Stimulated activated CD4-positive, alpha-beta T cell treated with anti-CD3 and anti-CD28 coated beads, Interleukin-2, amount 100 ng/mL, for 4 hours (primary cell): ENCODE results near the gene PSENEN.
"Not testable (repeated sequence)": the region's sequence is repeated elsewhere in the genome, so short reads cannot be mapped to it uniquely, and the experiment has no call there.

Experiments
- DNase-seq: peaks from one replicate; pipeline ENCODE4 v3.0.0-alpha.2; 2020; ENCODE audit warnings: low read depth

PSENEN gene

DNA sequence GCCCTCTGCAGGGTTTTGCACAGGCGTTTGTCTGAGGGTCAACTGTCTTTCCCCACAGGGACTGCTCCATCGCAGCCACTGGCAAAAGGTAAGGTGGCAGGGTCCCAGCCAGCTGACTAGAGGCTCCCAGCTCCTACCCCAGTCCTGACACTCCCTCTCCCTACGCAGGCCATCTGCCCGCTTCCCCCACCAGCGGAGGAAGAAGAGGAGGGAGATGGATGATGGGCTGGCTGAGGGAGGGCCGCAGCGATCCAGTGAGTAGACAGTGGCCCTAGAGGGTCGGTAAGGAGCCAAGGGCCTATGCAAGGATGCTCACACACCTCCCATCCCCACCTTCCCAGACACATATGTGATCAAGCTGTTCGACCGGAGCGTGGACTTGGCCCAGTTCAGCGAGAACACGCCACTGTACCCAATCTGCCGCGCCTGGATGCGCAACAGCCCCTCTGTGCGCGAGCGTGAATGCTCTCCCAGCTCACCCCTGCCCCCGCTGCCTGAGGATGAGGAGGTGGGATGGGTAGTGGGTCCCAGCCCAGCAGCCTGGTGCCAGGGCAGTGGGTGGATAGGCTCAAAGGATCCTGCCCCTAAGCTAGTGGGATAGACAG, 7.4 kb downstream of the PSENEN start:
- no peak for DNase-seq

DNA sequence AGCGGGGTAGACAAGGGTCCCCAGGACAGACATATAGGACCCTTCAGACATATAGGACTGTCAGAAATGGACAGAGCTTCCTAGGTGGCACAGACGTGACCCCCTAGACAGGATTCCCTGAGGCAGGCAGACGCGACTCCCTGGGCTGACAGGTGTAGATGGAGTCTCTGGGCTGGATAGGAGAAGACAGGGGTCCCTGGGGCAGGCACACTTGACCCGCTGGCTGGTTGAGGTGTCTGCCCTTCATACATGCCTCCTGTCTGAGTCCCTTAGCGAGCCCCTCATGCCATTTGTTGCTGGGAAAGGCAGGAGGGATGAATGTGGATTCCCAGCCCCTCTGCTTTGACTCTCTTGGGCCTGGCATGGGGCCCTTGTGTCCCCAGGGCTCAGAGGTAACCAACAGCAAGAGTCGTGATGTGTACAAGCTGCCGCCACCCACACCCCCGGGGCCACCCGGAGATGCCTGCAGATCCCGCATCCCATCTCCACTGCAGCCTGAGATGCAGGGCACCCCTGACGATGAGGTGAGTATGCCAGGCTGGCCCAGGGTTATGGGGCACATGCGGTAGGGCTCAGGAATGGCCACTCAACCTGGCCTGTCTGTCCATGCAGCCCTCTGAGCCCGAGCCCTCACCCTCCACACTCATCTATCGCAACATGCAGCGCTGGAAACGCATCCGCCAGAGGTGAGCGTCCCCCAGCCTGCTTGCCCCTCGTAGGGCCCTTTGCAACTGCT, 8.4 kb downstream of the PSENEN start:
- no peak for DNase-seq

DNA sequence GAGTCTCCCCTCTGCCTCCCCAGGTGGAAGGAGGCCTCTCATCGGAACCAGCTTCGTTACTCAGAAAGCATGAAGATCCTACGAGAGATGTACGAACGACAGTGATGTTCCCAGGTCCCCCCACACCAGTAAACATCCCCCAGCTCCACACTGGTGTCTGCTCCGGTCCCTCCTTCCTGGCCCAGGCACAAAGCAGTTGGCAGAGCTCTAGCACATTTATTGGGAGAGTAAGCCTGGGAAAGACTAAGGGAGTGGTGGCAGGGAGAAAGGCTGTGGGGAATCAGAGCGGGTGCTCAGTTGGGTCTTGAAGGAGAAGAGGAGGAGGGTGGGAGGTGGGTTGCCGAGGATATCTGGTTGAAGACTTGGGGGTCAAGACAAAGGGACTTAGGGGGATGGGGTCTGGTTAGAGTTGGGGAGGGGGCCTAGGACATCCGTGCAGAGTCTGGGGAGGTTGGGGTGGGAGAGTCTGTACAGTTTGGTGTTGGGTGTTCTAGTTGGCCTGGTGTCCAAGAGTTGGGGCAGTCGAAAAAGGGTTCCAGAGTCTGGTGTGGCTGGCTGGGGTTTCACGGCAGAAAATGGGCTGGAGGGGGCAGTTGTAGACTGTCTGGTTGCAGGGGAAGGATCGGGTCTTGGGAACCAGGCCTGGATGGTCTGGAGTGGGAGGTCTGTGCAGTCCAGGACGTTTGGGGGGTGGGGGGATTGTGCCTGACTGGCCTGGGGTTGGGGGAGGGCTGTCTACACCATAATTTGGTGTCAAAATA, 9.1 kb downstream of the PSENEN start:
- DNase-seq, result no peak

DNA sequence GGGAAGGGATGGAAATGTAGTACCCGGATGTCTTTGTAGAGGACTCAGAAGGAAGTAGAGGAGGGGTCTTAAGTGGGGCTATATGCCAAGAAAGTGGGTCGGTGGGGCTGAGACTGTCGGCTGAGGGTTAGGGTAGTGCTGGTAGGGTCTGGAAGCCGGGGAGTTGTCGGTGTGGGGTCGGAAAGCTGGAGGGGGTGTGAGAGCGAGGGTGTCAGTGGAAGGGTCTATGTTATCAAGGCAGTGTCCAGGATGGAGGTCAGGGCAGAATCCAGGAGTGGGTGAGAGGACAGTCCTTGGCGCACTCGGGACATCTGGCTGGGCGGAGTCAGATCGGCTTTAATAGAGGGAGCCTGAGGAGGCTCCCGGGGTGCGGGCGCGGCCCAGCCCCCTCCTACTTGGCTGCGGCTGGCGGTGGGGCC, 9.7 kb downstream of the PSENEN start:
- DNase-seq, result no peak

DNA sequence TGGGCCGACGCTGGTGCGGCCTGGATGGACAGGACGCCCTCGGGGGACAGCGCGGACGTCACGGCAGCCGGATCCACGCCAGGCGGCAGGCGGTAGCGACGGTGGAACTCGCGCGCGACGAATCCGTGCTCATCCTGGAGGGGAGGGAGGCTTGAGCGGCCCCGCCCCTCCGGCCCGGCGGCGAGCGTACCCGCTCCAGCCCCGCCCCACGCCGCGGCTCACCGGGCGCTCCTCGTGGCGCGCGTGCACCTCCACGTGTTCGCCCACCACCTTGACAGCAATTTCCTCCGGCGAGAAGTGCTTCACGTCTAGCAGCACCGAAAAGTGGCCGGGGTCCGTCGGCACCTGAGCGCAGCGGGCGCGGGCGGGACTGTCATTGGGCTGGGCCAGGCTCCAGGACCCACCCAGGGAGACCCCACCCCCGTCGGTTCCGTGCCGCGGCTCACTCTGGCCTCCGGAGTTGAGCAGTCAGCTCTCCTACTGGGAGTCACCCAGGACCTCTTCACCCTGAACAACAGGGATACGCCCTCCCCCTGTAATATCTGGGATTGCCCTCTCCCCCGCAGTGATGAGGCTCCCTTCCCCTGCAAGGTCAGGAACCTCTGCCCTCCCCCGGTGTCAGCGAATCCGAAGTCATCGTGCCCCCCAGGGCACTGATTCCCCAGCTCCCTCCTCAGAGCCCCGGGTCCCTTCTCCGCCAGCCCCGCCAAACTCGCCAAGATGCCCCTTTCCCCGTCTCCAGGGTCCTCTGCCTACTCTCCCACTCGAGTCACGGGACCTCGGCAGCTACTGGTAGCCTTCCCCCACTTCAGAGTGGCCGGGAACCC, 10.3 kb downstream of the PSENEN start:
- DNase-seq, result peak; percentile 57

DNA sequence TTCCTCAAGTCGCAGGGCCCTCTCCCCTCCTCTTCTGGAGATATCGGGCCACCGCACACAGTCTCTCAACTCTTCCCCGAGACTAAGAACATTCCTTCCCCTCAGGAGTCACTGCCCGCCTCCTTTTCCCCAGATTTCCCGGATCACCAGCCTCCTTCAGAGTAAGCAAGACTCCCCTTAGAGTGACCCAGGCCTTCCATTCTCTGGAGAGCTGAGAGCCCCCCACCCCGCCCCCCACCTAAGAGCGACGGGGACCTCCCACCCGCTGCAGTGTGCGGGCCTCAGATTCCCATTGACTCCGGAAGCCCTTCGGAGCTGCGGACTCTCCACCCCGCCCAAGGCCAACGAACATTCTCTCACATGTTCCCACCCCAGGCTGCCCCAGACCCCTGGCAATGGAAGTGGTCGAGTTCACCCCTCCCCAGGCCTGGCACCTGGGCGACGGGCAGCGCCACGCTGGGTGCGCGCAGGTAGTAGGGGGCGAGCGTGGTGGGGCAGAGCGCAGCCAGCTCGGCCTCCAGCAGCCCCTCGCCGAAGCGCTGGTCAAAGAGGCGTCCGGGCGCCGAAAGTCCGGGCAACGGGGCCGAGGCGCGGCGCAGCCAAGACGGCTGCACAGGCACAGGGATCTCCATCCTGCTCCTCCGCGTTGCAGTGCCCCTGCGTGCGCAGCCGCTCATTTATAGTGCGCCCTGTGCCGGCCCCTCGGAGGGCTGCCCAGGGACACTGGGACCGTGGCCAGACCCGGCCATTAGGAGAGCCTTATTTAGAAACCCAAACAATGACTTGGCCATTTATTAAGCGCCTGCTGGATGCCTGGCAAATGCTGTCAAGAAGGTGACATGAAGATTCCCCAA, 11.2 kb downstream of the PSENEN start, which contains the start of gene HSPB6:
HSPB6 (minus strand) TSS at position 653 of the 854 bp plus-strand sequence; CDS start at position 632, 21 bp downstream.
- DNase-seq, result no peak

DNA sequence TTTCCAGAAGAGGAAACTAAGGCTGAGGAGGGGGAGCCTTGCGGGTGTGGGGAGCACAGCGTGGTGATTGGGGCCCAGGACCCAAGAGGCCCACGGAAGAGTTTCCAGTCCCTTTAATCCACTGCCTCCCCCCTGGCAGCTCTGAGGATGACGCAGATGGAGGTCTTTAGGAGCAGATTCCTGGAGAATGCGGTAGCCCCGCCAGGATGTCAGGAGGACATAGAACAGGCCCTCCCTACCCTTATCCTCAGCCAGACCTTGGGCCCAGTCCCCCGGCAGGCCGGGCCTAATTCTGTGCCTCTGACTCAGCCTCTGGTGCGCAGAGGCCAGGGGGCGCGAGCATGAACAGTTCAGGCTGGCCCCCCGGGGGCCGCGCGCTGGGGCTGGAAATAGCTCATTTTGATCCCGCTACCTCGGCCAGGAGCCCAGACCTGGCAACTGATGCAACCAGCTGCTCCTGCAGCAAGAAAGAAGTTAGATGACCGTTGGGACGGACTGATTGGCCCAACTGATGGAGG, 11.8 kb downstream of the PSENEN start:
- no peak for DNase-seq

DNA sequence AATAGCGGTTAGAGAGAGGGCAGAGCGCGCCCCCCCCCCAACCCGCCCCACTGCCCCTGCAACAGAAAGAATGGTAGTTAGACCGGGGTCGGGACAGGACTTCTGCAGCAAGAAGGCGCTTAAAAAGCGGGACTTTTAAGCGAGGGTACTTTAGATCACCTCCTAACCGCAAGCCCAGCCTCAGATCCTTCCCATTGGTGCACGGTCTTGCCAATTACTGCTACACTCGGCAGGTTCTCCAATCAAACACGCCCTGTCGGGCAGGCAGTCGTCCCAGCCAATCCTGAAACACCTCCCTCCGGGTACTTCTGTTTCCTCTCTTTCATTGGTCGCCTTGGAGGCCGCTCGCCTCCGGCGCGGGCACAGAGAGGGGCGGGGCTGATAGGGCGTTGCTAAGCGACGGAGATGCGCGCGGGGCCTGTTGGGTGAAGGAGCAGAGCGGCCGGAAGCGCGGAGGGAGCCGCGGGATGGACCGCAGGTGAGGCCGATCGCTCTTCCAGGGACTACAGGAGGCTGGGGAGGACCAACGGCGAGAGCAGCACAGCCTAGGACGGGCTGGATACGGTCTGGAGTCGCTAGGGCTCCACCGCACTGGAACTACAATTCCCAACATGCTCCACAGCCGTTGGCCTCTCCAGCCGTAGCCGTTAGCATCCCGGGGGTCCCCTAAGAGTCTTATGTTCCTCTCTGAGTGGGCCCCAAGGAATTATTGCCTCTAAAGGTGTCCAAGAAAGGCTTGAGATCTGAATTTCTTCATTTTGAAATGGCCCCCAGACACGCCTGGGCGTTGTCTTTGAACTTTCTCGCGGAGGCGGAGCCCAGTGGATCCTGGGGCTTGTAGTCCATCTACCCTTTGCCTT, 12.5 kb downstream of the PSENEN start, which contains the start of gene PROSER3:
PROSER3 (plus strand) TSS at position 428 of the 860 bp plus-strand sequence; CDS start at position 468, 40 bp downstream.
- DNase-seq, result peak; percentile 98

DNA sequence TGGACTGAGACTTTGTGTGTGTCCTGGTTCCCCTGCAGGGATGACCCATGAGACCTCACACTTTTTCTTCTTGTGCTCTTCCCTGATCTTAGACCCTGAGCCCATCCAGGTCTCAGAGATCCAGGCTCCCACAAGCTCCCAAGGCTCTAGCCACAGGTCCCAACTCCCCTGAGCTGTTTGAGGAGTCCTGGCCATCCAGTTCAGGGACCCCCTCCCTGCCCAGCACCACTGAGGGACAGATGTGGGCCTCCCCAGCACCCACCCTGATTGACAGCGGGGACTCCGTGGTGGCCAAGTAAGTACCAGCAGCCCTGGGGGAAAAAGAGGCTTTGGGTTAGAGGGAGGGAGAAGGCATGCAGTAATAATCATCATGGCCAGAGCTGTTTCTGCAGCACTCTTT, 14.2 kb downstream of the PSENEN start:
- DNase-seq, result no peak

DNA sequence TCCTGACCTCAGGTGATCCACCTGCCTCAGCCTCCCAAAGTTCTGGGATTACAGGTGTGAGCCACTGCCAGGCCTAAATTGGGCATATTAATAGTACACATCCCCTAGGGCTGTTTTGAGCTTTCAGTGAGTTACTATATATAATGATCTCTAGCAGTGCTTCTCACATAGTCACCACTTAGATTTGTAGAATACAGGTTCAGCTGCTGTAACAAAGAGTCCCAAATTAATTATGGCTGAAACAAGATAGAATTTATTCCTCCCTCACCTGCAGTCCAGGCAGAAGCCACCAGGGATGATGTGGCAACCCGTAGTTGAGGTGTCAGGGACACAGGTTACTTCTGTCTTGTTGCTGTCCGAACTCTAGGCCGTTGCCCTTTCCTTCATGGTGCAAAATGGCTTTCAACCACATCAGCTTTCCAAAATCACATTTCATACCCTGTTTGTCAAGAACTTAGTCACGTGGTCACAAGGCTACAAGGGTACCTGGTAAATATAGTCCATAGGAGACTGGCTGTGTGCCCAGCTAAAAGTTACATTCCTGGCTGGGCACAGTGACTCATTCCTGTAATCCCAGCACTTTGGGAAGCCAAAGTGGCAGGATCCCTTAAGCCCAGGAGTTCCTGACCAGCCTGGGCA, 15.4 kb downstream of the PSENEN start:
- no peak for DNase-seq

DNA sequence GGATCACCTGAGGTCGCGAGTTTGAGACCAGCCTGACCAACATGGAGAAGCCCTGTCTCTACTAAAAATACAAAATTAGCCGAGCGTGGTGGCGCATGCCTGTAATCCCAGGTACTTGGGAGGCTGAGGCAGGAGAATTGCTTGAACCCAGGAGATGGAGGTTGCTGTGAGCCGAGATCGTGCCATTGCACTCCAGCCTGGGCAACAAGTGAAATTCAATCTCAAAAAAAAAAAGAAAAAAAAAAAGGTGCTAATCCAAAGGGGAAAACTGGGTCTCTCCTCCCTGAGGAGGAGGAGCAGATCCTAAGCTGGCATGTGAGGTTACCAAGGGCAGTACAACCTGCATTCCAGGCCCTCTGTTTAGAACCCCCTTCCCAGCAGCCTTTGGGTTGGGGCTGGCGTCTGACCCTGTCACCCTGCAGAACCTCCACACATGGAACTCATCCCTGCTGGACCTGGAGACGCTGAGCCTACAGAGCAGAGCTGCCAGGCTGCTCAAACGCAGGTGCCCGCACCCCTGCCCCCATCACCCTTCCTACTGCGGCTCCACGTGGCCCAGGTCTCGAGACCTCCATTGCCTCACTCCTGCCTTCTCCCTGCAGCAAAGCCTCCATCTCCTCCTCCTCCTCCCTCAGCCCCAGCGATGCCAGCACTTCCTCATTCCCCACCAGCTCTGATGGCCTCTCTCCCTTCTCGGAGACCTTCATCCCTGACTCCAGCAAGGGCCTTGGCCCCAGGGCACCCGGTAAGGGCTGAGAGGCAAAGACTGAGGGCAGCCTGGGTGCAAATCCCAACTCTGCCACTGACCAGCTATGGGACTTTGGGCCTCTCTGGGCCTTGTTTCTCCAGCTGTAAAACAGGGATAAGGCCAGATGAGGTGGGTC, 19.2 kb downstream of the PSENEN start:
- DNase-seq, result no peak

DNA sequence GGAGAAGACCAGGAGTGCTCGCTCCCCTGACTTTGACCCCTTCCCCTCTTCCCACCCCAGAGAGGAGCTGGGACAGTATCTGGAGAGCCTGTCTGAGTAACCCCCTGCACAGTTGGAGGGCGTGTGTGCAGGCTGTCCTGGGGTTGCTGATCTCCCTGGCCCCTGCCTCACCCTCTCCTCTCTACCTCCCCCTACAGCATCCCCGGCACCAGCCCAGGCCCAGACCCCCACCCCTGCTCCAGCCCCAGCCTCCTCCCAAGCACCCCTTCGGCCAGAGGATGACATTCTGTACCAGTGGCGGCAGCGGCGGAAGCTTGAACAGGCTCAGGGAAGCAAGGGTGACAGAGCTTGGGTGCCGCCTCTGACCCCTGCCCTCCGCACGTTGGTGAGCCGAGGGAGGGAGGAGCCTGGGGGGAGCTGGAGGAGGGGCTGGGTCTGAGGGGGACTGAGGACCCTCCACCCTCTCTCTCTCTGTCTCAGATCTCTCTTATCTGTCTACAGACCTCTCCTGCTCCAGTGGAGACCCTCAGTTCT, 21.2 kb downstream of the PSENEN start:
- no peak for DNase-seq

DNA sequence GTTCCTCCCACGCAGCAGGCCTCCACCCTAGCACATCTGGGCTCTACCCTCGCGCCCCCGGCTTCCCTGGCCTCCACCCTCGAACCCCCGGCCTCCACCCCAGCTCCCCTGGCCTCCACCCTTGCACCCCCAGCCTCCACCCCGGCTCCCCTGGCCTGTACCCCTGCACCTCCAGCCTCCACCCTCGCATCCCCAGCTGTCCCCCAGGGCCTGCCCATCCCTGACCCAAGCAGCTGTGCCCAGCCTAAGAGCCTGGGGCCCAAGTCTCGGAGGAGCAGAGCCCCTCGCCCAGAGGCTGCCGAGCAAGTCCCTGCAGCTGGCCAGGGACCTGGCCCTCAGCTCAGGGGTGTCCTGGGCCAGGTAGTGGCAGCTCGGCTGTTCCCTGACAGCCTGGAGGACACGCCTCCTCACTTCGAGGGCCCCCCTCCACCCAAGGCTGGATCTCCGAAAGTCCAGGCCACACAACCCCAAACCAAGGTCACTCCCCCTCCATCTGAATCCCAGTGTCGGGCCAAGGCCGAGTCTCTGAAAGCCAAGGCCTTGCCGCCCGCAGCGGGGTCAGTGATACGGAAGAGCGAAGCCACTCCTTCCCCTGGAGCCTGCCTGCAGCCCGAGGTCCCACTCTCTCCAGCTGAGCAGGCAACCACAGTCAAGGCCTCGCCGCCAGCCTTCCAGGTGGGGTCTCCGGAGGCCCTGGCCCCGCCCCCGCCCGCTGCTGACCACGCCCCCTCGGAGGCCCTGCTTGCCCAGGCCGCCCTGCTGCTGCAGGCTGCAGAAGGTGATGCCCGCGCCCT, 22.0 kb downstream of the PSENEN start:
- no peak for DNase-seq

DNA sequence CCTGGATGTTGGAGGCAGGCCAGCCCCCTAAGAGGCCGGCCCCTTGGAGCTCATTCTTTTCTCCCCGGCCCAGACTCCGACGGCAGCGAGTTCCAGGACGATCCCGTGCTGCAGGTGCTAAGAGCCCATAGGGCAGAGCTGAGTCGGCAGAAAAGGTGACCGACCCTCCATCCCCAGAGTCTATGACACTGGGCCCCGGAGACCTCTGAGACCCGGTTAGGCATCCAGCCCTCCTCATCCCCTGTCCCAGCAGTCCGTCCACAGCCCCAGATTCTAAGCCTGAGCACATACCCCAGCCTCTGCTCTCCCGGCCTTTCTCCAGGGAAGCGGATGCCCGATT, 22.6 kb downstream of the PSENEN start:
- DNase-seq, result no peak

DNA sequence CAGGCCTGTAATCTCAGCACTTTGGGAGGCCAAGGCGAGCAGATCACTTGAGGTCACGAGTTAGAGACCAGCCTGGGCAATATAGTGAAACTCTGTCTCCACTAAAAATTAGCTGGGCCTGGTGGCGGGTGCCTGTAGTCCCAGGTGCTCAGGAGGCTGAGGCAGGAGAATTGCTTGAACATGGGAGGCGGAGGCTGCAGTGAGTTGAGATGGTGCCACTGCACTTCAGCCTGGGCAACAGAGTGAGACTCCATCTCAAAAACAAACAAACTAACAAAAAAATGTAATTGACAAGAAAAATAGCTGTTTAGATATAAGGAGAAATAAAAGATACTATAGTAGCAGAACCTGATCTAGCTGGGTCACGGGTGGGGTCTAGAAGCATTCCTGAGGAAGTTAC, 26.9 kb downstream of the PSENEN start:
- DNase-seq, result not testable (repeated sequence)

DNA sequence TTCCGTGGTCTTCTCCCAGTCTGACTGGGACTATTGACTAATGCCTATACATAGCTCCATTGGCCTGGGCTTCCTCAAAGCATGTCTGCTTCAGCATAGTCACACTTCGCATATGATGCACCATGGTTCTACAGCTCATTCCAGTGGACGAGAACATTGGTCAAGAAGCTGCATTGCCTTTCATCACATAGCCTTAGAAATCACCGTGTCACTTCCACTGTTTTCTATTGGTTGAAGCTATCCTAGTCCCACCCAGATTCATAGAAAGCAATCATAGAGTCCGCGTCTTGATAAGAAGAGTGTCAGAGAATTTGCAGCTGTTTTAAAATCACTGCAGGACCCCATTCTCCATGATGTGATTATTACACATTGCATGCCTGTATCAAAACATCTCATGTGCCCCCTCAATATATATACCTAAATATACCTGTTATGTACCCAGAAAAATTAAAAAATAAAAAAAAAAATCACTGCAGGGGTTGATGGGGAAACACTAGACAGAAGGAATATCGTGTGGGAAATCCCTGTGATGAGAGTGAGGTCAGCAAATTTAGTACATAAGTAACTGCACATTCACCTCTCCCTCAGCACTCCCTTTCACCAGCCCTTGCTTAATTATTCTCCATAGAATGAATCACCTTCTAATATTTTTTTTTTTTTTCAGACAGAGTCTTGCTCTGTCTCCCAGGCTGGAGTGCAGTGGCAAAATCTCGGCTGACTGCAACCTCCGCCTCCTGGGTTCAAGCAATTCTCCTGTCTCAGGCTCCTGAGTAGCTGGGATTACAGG, 27.8 kb downstream of the PSENEN start:
- no peak for DNase-seq
